Upper lobe of right lung (tissue), 1 donor: ENCODE measurements around the gene ARHGAP22. TPM values are rescaled to one million over a fixed set of nuclear protein-coding genes. Genes with fewer than 3 reads are reported as not detected.

Source experiments
- ATAC-seq: fragments of 200-7000 bp; cut with Tn5 transposase; one replicate; pipeline ENCODE4 v1.9.1; 2020; ENCODE audit warnings: mild to moderate bottlenecking, moderate library complexity
- DNase-seq: peaks from one replicate; pipeline ENCODE4 v3.0.0-alpha.2; 2020
- H3K27ac ChIP-seq: fragments of 200-600 bp; one replicate; pipeline ENCODE4 v1.8.0; 2022
- H3K27me3 ChIP-seq: fragments of 200-600 bp; one replicate; pipeline ENCODE4 v1.8.0; 2022; ENCODE audit warnings: mild to moderate bottlenecking
- H3K36me3 ChIP-seq: fragments of 200-600 bp; one replicate; pipeline ENCODE4 v1.8.0; 2022
- H3K4me1 ChIP-seq: fragments of 200-600 bp; one replicate; pipeline ENCODE4 v1.8.0; 2022
- H3K4me3 ChIP-seq: fragments of 200-600 bp; one replicate; pipeline ENCODE4 v1.8.0; 2022; ENCODE audit warnings: mild to moderate bottlenecking
- H3K9me3 ChIP-seq: fragments of 200-600 bp; one replicate; pipeline ENCODE4 v1.8.0; 2022
- CTCF ChIP-seq: fragments of 200-600 bp; IDR thresholded peaks from one replicate; pipeline ENCODE4 v1.8.0; 2022; ENCODE audit warnings: antibody characterized with exemption
- intact Hi-C: fragments of 100-400 bp; cut with DNase I; formaldehyde crosslinking; loops from one replicate; pipeline ENCODE4 v1.11.0; 2022
- total RNA-seq: library from RNA; stranded (reverse); fragmentation: NEBNext Ultra II Directional; extraction: Animal tissue kit (Norgen Biotek cat#: 25700); gene quantifications from one replicate; pipeline ENCODE4 v1.2.1, GENCODE V29; 2021
- donor health status: DM: no; HTN: yes; CAD: no; lungs with severe emphysema.

Gene ARHGAP22
- total RNA-seq, 1 donor from 2014 or later = 6.8 TPM

GRCh38 chr10:48399056-48399541 is 205.8 kb downstream of the ARHGAP22 start:
- Histone ChIP-seq H3K36me3 (no peaks in the 10 kb centered on the region), H3K4me3 (no peak overlapping the region), H3K9me3 (no peaks in the 10 kb centered on the region), H3K27me3 (no peaks in the 10 kb centered on the region), H3K4me1 (no peaks in the 10 kb centered on the region), H3K27ac (no peak overlapping the region)
- ATAC-seq (peak; percentile 32), DNase-seq (no peak)
- no peak for TF ChIP-seq CTCF
- intact Hi-C loops = no loop called here

GRCh38 chr10:48398261-48398660 is 206.6 kb downstream of the ARHGAP22 start:
- H3K4me3 ChIP-seq = no peak overlapping the region
- no peak for TF ChIP-seq CTCF
- no peak for DNase-seq
- intact Hi-C loops = no loop called here
- no peak for ATAC-seq
- H3K27me3 ChIP-seq = no peaks in the 10 kb centered on the region
- no peaks in the 10 kb centered on the region for H3K36me3 ChIP-seq
- no peaks in the 10 kb centered on the region for H3K9me3 ChIP-seq
- H3K27ac ChIP-seq = no peak overlapping the region
- no peaks in the 10 kb centered on the region for H3K4me1 ChIP-seq

Other genes with a start within 250 kb of the ARHGAP22 start
- 26.5 TPM for gene WDFY4, start 79.8 kb upstream of the ARHGAP22 start, total RNA-seq